Astrocyte of the spinal cord (primary cell): ENCODE measurements around the gene FAM124A.

ENCODE experiments used
- DNase-seq: peaks from one replicate; pipeline ENCODE4 v3.0.0; 2011; ENCODE audit warnings: low read depth, low spot score
- H3K4me3 ChIP-seq: 2 replicates; pipeline ENCODE4 v1.5.1; 2011; ENCODE audit warnings: low read depth, mild to moderate bottlenecking, low read length, moderate library complexity
- CTCF ChIP-seq: IDR thresholded peaks from 2 replicates; pipeline ENCODE4 v1.5.1; 2012; ENCODE audit warnings: low read depth, mild to moderate bottlenecking, low read length, inconsistent platforms
- in situ Hi-C: cut with HindIII; loops from 2 replicates; pipeline ENCODE4 v1.10.0; 2017; ENCODE audit warnings: low sequenced_read_pairs

The FAM124A gene

GRCh38 chr13:51323824-51324511 lies 101.8 kb downstream of the FAM124A start:
- in situ Hi-C loops = no loop called here
- no peak overlapping the region for H3K4me3 ChIP-seq
- no peak for TF ChIP-seq CTCF
- no peak for DNase-seq

DNA sequence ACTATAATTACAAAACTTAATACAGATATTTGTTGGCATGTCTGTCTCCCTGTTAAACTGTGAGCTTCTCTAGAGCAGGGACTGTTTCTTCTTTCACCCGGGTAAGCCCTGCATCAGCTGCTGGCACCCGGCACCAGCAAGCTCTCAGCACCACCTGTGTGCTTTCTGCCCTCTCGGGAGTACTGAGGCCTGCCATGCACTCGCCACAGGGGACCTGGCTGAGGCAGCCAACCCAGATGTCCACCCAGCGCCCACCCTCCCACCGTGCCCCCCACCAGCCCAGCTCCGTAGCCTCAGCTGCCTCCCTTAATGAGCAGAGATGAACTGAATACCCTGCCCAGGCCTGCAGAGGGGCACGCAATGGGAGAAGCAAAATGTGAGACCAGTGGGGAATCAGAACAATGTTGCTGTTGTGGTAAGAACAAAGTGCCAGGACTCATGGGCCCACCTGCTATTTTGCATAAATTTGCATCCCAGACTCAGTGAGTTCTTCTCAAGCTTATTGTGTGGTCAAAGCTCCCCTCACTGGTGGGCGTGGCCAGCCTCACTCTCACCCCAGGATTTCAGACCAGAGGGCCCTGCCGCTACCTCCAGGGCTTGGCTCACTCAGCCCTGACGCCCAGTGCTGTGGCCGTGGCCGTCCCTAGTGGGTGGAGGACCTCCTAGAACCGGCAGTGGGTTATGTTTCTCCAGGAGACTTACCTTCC lies 102.7 kb downstream of the FAM124A start:
- TF ChIP-seq CTCF = no peak
- in situ Hi-C loops = no loop called here
- no peak for DNase-seq
- no peak overlapping the region for H3K4me3 ChIP-seq

- no peak for DNase-seq
- H3K4me3 ChIP-seq = no peak overlapping the region
- in situ Hi-C loops = no loop called here
- TF ChIP-seq CTCF = no peak
Measured at GRCh38 chr13:51325837-51326236, 103.6 kb downstream of the FAM124A start.

- no peak overlapping the region for H3K4me3 ChIP-seq
- no peak for DNase-seq
- in situ Hi-C loops = no loop called here
- TF ChIP-seq CTCF = no peak
Measured at GRCh38 chr13:51326777-51327176, 104.6 kb downstream of the FAM124A start.

GRCh38 chr13:51327961-51328360 lies 105.8 kb downstream of the FAM124A start:
- in situ Hi-C loops = no loop called here
- H3K4me3 ChIP-seq = no peak overlapping the region
- no peak for DNase-seq
- no peak for TF ChIP-seq CTCF

DNA sequence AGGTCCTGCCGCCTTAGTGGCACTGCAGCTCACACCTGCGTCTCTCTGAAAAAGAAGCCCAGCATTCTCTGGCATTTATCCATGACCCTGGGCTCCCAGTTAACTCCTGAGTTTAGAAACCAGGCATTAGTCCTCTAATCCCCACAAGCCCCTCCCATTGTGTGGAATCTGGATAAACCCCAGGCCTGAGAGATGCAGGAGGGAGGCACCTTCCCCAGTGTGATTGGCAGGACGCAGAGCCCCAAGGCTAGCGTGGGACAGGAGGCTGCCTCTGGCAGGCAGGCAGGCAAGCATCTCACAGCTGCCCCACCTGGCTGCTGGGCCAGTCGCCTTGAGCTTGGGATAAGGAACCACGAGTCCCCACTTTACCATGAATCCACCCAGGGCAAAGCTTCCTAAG lies 106.3 kb downstream of the FAM124A start:
- no peak overlapping the region for H3K4me3 ChIP-seq
- DNase-seq = no peak
- in situ Hi-C loops = no loop called here
- no peak for TF ChIP-seq CTCF
